HepG2 (cell line): ENCODE data around the gene SAPCD1.

Experiments used
- ARNT ChIP-seq: fragments of 450-650 bp; IDR thresholded peaks from 2 replicates; pipeline ENCODE4 v1.6.1; 2017
- BHLHE40 ChIP-seq: IDR thresholded peaks from 2 replicates; pipeline ENCODE4 v1.6.1; 2011; ENCODE audit warnings: low read length, improper control_type of control experiment
- ZNF367 ChIP-seq: sonication (generic); formaldehyde crosslinking; IDR thresholded peaks from 2 replicates; pipeline ENCODE4 v1.4.0; 2020; ENCODE audit warnings: missing genetic modification reagents, borderline replicate concordance
- ZNF558 ChIP-seq: sonication (generic); formaldehyde crosslinking; IDR thresholded peaks from 2 replicates; pipeline ENCODE4 v1.9.0; 2022; ENCODE audit warnings: mild to moderate bottlenecking, missing genetic modification reagents, borderline replicate concordance
- ZSCAN21 ChIP-seq: sonication (generic); formaldehyde crosslinking; IDR thresholded peaks from 2 replicates; pipeline ENCODE4 v1.8.0; 2022; ENCODE audit warnings: mild to moderate bottlenecking, missing genetic modification reagents, moderate library complexity, borderline replicate concordance
- TF ChIP-seq, protein P1 (sequence below): sonication (generic); formaldehyde crosslinking; IDR thresholded peaks from 2 replicates; pipeline ENCODE4 v1.5.1; 2020; ENCODE audit warnings: mild to moderate bottlenecking, missing genetic modification reagents, moderate library complexity
- TF ChIP-seq, protein P2 (sequence below): IDR thresholded peaks from 2 replicates; pipeline ENCODE4 v1.6.1; 2012; ENCODE audit warnings: inconsistent platforms

DNA sequence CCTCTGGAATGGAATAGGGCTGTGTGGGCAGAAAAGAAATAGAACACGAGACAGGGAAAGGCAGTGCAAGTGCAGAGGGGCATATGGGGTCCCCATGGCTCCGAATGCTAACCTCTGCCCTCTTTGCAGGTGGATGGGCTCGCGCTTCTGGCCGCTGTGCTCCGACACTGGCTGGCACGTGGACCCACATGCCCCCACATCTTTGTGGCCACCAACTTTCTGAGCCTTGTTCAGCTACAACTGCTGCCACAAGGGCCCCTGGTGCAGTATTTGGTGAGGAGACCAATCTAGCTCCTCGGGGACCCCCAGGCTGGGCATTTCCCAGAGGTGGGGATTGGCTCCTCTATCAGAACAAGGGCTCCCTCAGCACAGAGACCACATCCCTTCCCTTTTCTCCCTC, 1.1 kb upstream of the SAPCD1 start:
- TF ChIP-seq, protein P1, sequence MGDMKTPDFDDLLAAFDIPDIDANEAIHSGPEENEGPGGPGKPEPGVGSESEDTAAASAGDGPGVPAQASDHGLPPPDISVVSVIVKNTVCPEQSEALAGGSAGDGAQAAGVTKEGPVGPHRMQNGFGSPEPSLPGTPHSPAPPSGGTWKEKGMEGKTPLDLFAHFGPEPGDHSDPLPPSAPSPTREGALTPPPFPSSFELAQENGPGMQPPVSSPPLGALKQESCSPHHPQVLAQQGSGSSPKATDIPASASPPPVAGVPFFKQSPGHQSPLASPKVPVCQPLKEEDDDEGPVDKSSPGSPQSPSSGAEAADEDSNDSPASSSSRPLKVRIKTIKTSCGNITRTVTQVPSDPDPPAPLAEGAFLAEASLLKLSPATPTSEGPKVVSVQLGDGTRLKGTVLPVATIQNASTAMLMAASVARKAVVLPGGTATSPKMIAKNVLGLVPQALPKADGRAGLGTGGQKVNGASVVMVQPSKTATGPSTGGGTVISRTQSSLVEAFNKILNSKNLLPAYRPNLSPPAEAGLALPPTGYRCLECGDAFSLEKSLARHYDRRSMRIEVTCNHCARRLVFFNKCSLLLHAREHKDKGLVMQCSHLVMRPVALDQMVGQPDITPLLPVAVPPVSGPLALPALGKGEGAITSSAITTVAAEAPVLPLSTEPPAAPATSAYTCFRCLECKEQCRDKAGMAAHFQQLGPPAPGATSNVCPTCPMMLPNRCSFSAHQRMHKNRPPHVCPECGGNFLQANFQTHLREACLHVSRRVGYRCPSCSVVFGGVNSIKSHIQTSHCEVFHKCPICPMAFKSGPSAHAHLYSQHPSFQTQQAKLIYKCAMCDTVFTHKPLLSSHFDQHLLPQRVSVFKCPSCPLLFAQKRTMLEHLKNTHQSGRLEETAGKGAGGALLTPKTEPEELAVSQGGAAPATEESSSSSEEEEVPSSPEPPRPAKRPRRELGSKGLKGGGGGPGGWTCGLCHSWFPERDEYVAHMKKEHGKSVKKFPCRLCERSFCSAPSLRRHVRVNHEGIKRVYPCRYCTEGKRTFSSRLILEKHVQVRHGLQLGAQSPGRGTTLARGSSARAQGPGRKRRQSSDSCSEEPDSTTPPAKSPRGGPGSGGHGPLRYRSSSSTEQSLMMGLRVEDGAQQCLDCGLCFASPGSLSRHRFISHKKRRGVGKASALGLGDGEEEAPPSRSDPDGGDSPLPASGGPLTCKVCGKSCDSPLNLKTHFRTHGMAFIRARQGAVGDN (CRISPR knock-in tag), result no peak
- TF ChIP-seq ZNF558 (CRISPR knock-in tag) (no peak), ARNT (no peak), ZSCAN21 (CRISPR knock-in tag) (no peak), ZNF367 (no peak), BHLHE40 (no peak)
- TF ChIP-seq, protein P2, sequence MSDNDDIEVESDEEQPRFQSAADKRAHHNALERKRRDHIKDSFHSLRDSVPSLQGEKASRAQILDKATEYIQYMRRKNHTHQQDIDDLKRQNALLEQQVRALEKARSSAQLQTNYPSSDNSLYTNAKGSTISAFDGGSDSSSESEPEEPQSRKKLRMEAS, result no peak
